Thyroid gland (tissue), 4 donors: ENCODE data around the gene DMGDH. TPM values are rescaled to one million over a fixed set of nuclear protein-coding genes. Genes with fewer than 3 reads are reported as not detected.
A peak's percentile ranks its signal among the peaks of the same experiment; 100 is the strongest.

Experiments
- DNase-seq, 2 donors: peaks; one replicate each; pipeline ENCODE4 v3.0.0-alpha.2; 2019
- H3K27ac ChIP-seq, 3 donors: fragments of 200-600 bp; sonication (generic); 1 replicate in 2 of 3; 2 replicates in 1 of 3; pipeline ENCODE4 v1.5.1; 2016 to 2019; ENCODE audit warnings: mild to moderate bottlenecking in 1 of 3, moderate library complexity in 1 of 3
- H3K27me3 ChIP-seq: fragments of 200-600 bp; sonication (generic); one replicate; pipeline ENCODE4 v1.5.1; 2019
- H3K36me3 ChIP-seq, 2 donors: fragments of 200-600 bp; sonication (generic); one replicate each; pipeline ENCODE4 v1.5.1; 2016 to 2019
- H3K4me1 ChIP-seq, 2 donors: fragments of 200-600 bp; sonication (generic); one replicate each; pipeline ENCODE4 v1.5.1; 2017 to 2019
- H3K4me3 ChIP-seq, 3 donors: fragments of 200-600 bp; sonication (generic); replicated peaks in 1 of 3; 1 replicate in 2 of 3; 2 replicates in 1 of 3; pipeline ENCODE4 v1.5.1; 2016; ENCODE audit warnings: mild to moderate bottlenecking in 1 of 3
- H3K9me3 ChIP-seq: fragments of 200-600 bp; sonication (generic); one replicate; pipeline ENCODE4 v1.5.1; 2017
- CTCF ChIP-seq, 6 experiments: fragments of 200-600 bp in 3 of 6; fragments of 450-650 bp in 3 of 6; sonication (generic) in 3 of 6; IDR thresholded peaks; one replicate each; pipeline ENCODE4 v1.5.1; 2016 to 2019; ENCODE audit warnings: antibody characterized with exemption in 6 of 6, mild to moderate bottlenecking in 2 of 6, inconsistent platforms in 1 of 6, moderate library complexity in 1 of 6
- POLR2A ChIP-seq, 2 donors: fragments of 450-650 bp; IDR thresholded peaks; one replicate each; pipeline ENCODE4 v1.6.1; 2017; ENCODE audit warnings: antibody characterized with exemption in 2 of 2, mild to moderate bottlenecking in 2 of 2, moderate library complexity in 1 of 2
- WGBS, 2 donors: methylation state at CpG; one replicate each; pipeline ENCODE4 v1.1.5; 2017; 5-methylcytosine and 5-hydroxymethylcytosine counted together
- intact Hi-C: fragments of 100-400 bp; cut with DNase I; formaldehyde crosslinking; loops from one replicate; pipeline ENCODE4 v1.15.1; 2023
- total RNA-seq, 4 donors: library from RNA; depleted of rRNA; stranded (reverse); fragments of >200 nt; gene quantifications; one replicate each; pipeline ENCODE4 v1.2.3, GENCODE V29; 2016

The DMGDH gene
- total RNA-seq, 4 donors from 2014 or later, result 7.0 to 15.9 (median 10.4) TPM

DNA sequence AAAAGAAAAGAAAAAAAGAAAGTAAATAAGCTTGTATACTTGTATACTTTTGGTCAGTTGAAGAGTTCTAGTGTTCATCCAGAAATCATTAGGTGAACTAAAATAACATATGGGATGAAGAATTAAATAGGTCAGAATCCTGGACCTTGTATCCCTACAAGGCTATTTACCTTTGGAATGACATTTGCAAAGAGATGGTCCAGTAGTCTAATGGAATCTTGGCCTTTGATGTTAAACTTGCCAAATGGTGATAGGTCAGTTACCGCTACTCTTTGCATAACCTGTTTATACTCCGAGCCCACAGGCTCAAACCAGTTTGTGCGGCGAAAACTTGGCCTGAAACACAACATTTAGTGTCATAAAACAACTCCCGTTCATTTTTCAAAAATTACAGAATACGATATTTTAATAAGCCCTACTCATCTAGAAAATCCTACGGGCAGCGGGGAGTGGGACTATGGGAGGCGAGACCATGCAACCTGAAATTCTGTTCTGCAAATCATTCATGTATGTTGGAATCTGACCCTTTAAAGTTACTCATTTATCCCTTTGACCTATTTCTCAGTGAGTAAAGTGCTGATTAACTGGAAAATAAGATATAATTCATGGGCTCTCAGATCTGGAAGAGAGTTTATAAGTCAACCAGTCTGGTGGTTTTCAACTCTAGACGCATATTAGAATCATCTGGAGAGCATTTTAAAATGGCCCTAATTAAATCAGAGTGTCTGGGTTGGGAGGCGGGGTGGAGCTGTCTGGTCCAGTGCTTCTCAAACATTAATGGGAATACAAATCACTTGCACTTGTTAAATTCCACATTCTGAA is 38.6 kb downstream of the DMGDH start:
- Histone ChIP-seq H3K27ac (no peak overlapping the region), H3K9me3 (no peaks in the 10 kb centered on the region), H3K36me3 (no peaks in the 10 kb centered on the region), H3K4me3 (no peak overlapping the region), H3K27me3 (no peaks in the 10 kb centered on the region), H3K4me1 (no peaks in the 10 kb centered on the region)
- TF ChIP-seq CTCF (IDR thresholded peaks at IDR 0.05) (no peak), POLR2A (IDR thresholded peaks at IDR 0.05) (no peak)
- no peak for DNase-seq
- WGBS, 2 donors, result 92 to 94% methylated on average over 11 of the region's 11 CpGs
- intact Hi-C loops, result no loop called here

DNA sequence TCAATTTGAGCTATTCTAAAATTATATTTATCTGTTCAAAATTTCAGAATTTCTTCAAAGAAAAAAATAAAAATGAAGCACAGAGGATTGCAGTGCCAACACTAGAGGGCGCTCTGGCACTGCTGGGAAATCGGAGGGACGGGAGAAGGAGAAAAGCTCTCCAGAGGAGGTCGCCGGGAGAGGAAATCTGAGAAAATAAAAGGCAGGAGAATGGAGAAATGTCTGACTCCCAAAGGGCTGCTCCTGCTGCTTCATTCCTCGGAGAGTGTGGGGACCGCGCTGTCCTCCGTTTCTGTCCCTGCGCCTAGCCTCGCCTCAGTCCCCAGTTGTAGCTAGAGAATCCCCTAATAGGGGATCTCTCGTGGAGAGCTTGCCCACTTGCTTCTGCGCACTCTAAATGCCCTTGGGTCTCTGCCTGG is 44.4 kb downstream of the DMGDH start:
- no peak overlapping the region for H3K27ac ChIP-seq
- WGBS, 2 donors, result 8 to 12% methylated on average over 13 of the region's 13 CpGs
- H3K9me3 ChIP-seq, result no peaks in the 10 kb centered on the region
- TF ChIP-seq POLR2A (IDR thresholded peaks at IDR 0.05) (no peak), CTCF (IDR thresholded peaks at IDR 0.05) (peak; percentile 79 to 96 (median 92))
- DNase-seq, result peak; percentile 57 to 71
- no peaks in the 10 kb centered on the region for H3K36me3 ChIP-seq
- intact Hi-C loops, result loop anchor here (10.0 kb wide), 1 partner anchor 1060 kb away; no protein-coding TSS in a partner anchor
- no peaks in the 10 kb centered on the region for H3K4me1 ChIP-seq
- H3K27me3 ChIP-seq, result no peaks in the 10 kb centered on the region
- no peak overlapping the region for H3K4me3 ChIP-seq

DNA sequence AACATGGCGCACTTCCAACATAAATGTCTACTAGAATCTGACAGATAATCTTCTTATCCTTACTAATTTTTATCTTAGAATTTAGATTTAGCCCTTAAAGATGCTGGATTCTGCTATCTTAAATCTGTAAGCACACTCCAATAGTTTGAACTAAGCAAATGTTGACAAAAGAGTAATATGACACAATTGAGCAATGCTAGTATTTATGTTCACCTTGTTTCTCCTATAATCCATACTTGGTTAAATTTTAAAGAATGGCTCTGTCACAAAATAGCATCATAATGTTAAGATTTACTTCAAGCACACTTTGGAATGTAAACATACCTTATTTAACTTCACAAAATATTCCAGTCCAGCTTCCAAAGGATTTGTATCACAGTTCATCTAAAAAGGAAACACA is 45.5 kb downstream of the DMGDH start:
- Histone ChIP-seq H3K27me3 (no peaks in the 10 kb centered on the region), H3K27ac (no peak overlapping the region), H3K4me3 (no peak overlapping the region), H3K9me3 (no peaks in the 10 kb centered on the region), H3K4me1 (no peaks in the 10 kb centered on the region), H3K36me3 (no peaks in the 10 kb centered on the region)
- intact Hi-C loops, result loop anchor here (5.0 to 10.0 kb wide), 2 partner anchors 108 to 1061 kb away; no protein-coding TSS in a partner anchor
- 94 to 97% methylated on average over 1 of the region's 1 CpG for WGBS, 2 donors
- TF ChIP-seq POLR2A (IDR thresholded peaks at IDR 0.05), result no peak
- TF ChIP-seq CTCF (IDR thresholded peaks at IDR 0.05), result no peak
- DNase-seq, result no peak

DNA sequence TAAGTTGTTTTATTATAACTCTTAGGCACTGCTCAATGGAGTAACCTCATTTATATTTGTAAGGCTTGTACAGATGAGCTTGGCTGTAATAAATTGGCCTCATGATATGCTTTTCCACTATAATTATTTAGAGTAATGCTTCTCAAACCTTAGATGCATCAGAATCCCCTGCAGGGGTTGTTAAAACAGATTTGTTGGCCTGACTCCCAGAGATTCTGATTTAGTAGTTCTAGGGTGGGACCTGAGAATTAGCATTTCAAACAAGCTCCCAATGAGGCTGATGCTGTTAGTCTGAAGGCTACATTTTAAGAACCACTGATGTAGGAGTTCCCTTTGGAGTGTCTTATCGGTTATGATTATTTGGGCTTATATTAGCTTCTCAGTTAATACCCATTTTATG is 46.1 kb downstream of the DMGDH start:
- no peaks in the 10 kb centered on the region for H3K36me3 ChIP-seq
- DNase-seq, result no peak
- intact Hi-C loops, result loop anchor here (5.0 to 10.0 kb wide), 2 partner anchors 109 to 1061 kb away; no protein-coding TSS in a partner anchor
- H3K27ac ChIP-seq, result no peak overlapping the region
- H3K4me1 ChIP-seq, result no peaks in the 10 kb centered on the region
- 76 to 86% methylated on average over 1 of the region's 1 CpG for WGBS, 2 donors
- no peaks in the 10 kb centered on the region for H3K9me3 ChIP-seq
- no peaks in the 10 kb centered on the region for H3K27me3 ChIP-seq
- no peak overlapping the region for H3K4me3 ChIP-seq
- TF ChIP-seq POLR2A (IDR thresholded peaks at IDR 0.05) (no peak), CTCF (IDR thresholded peaks at IDR 0.05) (no peak)

DNA sequence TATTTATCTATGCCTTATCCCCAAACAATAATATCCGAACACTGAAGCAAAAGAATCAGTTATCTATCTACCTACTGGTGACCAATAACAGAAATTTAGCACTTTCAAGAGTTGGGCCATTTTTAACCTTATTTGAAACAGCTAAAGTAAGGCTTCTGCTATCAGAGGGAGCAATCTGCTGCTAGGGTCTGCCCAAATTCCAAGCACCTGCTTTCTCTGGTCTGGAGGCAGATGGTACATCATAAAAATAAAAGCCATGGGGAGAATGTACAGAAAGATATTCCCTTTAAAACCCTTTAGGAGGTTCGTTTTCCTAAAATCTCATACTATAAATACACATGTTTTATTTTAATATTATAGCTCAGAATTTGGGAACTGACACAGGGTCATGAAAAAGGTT is 46.7 kb downstream of the DMGDH start:
- no peaks in the 10 kb centered on the region for H3K4me1 ChIP-seq
- H3K27me3 ChIP-seq, result no peaks in the 10 kb centered on the region
- intact Hi-C loops, result loop anchor here (5.0 to 10.0 kb wide), 2 partner anchors 110 to 1062 kb away; no protein-coding TSS in a partner anchor
- no peaks in the 10 kb centered on the region for H3K36me3 ChIP-seq
- H3K4me3 ChIP-seq, result no peak overlapping the region
- no peak overlapping the region for H3K27ac ChIP-seq
- TF ChIP-seq POLR2A (IDR thresholded peaks at IDR 0.05) (no peak), CTCF (IDR thresholded peaks at IDR 0.05) (no peak)
- 87 to 95% methylated on average over 2 of the region's 2 CpGs for WGBS, 2 donors
- no peak for DNase-seq
- H3K9me3 ChIP-seq, result no peaks in the 10 kb centered on the region
